ENCODE results near the gene ZNF608. TPM values are rescaled to one million over a fixed set of nuclear protein-coding genes. Genes with fewer than 3 reads are reported as not detected.

Gene ZNF608
- total RNA-seq, 2 donors from 2014 or later = 22.6 to 25.3 TPM

- intact Hi-C loops (cut with DNase I) = no loop called here
- Histone ChIP-seq H3K9me3 (no peaks in the 10 kb centered on the region), H3K36me3 (no peaks in the 10 kb centered on the region), H3K27me3 (replicated peaks; ENCODE audit: insufficient read depth) (no peaks in the 10 kb centered on the region), H3K4me3 (peak overlapping the region; percentile 40 to 49), H3K27ac (peak overlapping the region; percentile 83 to 87), H3K4me1 (replicated peaks) (peaks cover 4% of the 10 kb centered on the region)
- TF ChIP-seq POLR2A (IDR thresholded peaks at IDR 0.05) (no peak), POLR2AphosphoS5 (IDR thresholded peaks at IDR 0.05) (no peak), CTCF (IDR thresholded peaks at IDR 0.05) (no peak)
- DNase-seq (ENCODE audit: low spot score) = no peak
- WGBS = 13% methylated on average over 5 of the region's 5 CpGs
These were observed 2.8 kb downstream of the ZNF608 start for GRCh38 chr5:124743602-124744169.

DNA sequence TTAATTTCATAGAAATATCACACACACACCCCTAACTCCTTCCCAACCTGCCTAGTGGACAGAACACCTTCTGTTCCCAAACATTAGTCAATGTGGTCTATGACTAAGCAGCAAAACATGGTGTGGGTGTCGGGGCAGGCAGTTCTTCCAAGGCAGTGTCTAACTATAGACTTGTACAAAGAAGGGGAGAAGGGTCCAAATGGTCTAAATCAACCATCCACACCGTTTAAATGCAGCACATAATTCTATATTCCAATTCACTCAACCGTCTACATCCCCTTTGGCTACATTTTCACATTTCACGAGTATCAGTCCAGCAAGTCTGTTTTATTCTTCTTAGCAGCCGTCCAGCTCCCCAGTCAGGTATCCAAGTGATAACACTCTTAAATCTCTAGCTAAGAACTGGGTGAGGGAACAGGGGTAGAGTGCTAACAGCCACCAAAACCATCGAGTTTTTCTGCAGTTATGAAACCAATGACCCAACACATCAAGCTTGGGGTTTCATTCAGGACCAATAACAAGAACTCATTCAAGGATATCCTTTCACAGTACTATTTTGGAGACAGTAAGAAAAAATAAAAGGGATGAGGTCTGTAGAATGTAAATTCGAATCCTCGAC, 3.3 kb downstream of the ZNF608 start:
- Histone ChIP-seq H3K9me3 (no peaks in the 10 kb centered on the region), H3K4me3 (peak overlapping the region; percentile 40 to 49), H3K36me3 (no peaks in the 10 kb centered on the region), H3K27ac (peak overlapping the region; percentile 83 to 87), H3K27me3 (replicated peaks; ENCODE audit: insufficient read depth) (no peaks in the 10 kb centered on the region), H3K4me1 (replicated peaks) (peaks cover 4% of the 10 kb centered on the region)
- TF ChIP-seq POLR2A (IDR thresholded peaks at IDR 0.05) (no peak), CTCF (IDR thresholded peaks at IDR 0.05) (no peak), POLR2AphosphoS5 (IDR thresholded peaks at IDR 0.05) (peak; percentile 63)
- 14% methylated on average over 8 of the region's 8 CpGs for WGBS
- DNase-seq (ENCODE audit: low spot score) = peak; percentile 33
- intact Hi-C loops (cut with DNase I) = no loop called here

DNA sequence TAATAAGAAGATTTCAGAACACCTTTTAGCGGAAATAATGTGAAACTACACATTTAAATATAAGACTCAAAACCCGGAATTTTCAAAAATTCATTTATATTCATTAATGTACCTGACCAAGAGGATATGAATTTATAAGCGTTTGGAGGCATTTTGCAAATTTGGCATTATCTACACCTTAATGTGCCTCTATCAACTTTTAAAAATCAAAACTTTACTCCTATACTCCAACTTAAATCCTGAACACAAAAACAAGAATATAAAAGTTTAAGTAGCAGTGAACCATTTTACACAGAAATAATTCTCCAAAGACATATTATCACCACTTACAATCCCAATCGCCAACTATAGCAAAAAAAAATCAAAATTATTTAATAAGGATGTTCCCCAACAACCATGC, 3.9 kb downstream of the ZNF608 start:
- no peak for TF ChIP-seq POLR2AphosphoS5 (IDR thresholded peaks at IDR 0.05)
- TF ChIP-seq POLR2A (IDR thresholded peaks at IDR 0.05) = no peak
- peak in 1 of 4 experiments; percentile 9 for TF ChIP-seq CTCF (IDR thresholded peaks at IDR 0.05)
- H3K27me3 ChIP-seq (replicated peaks; ENCODE audit: insufficient read depth) = no peaks in the 10 kb centered on the region
- no peak for DNase-seq (ENCODE audit: low spot score)
- intact Hi-C loops (cut with DNase I) = no loop called here
- peaks cover 4% of the 10 kb centered on the region for H3K4me1 ChIP-seq (replicated peaks)
- H3K4me3 ChIP-seq = peak overlapping the region; percentile 40 to 49
- H3K36me3 ChIP-seq = no peaks in the 10 kb centered on the region
- peak overlapping the region in 1 of 2 donors; percentile 87 for H3K27ac ChIP-seq
- WGBS = 58% methylated on average over 4 of the region's 4 CpGs
- no peaks in the 10 kb centered on the region for H3K9me3 ChIP-seq

- H3K27ac ChIP-seq = no peak overlapping the region
- H3K36me3 ChIP-seq = no peaks in the 10 kb centered on the region
- 43% methylated on average over 4 of the region's 4 CpGs for WGBS
- H3K27me3 ChIP-seq (replicated peaks; ENCODE audit: insufficient read depth) = no peaks in the 10 kb centered on the region
- intact Hi-C loops (cut with DNase I) = no loop called here
- no peaks in the 10 kb centered on the region for H3K9me3 ChIP-seq
- DNase-seq (ENCODE audit: low spot score) = no peak
- H3K4me1 ChIP-seq (replicated peaks) = peaks cover 4% of the 10 kb centered on the region
- peak overlapping the region in 1 of 2 donors; percentile 49 for H3K4me3 ChIP-seq
- TF ChIP-seq POLR2AphosphoS5 (IDR thresholded peaks at IDR 0.05) (no peak), POLR2A (IDR thresholded peaks at IDR 0.05) (no peak), CTCF (IDR thresholded peaks at IDR 0.05) (no peak)
These were observed 4.5 kb downstream of the ZNF608 start for GRCh38 chr5:124741711-124742496.
